ENCODE results near the gene NDUFS7. TPM values are rescaled to one million over a fixed set of nuclear protein-coding genes. Genes with fewer than 3 reads are reported as not detected.

The NDUFS7 gene
- total RNA-seq, 1 experiment from 2014 or later = 83.9 TPM

- no peak for TF ChIP-seq CTCF (conservative IDR thresholded peaks at IDR 0.05)
- no peak overlapping the region for H4K91ac ChIP-seq (ENCODE audit: insufficient read length, low read depth, low read length)
- H3K4me1 ChIP-seq (ENCODE audit: insufficient read depth, low read length) = no peaks in the 10 kb centered on the region
- no peak overlapping the region for H2AFZ ChIP-seq (ENCODE audit: low read length)
- H2BK5ac ChIP-seq (ENCODE audit: insufficient read length, low read length) = no peak overlapping the region
- H3K9me3 ChIP-seq (ENCODE audit: control insufficient read depth, low read depth, low read length) = no peaks in the 10 kb centered on the region
- Mint-ChIP-seq H3K27ac (peak overlapping the region in 2 of 3 experiments; percentile 34 to 77; a peak in 1 of 7 replicates), H3K4me1 (no peaks in the 10 kb centered on the region; a peak in 1 of 4 replicates), H3K36me3 (ENCODE audit: insufficient read depth in 1 of 3, low read depth in 3 of 3) (peaks cover 16 to 63% (median 45%) of the 10 kb centered on the region in 3 experiments; a peak in 6 of 7 replicates), H3K27me3 (ENCODE audit: low read depth) (no peaks in the 10 kb centered on the region), H3K9me3 (no peaks in the 10 kb centered on the region), H3K4me3 (no peak overlapping the region)
- H4K8ac ChIP-seq (replicated peaks; ENCODE audit: insufficient read length, low read depth, low read length) = no peak overlapping the region
- no peak overlapping the region for H3K4ac ChIP-seq (ENCODE audit: low read depth, low read length)
- H4K20me1 ChIP-seq (ENCODE audit: control insufficient read depth, insufficient read depth, insufficient read length) = no peaks in the 10 kb centered on the region
- DNase-seq = no peak
- H3K18ac ChIP-seq (ENCODE audit: insufficient read length, low read depth, low read length) = no peak overlapping the region
- no peak overlapping the region for H2BK12ac ChIP-seq (ENCODE audit: insufficient read length, low read depth, low read length)
- WGBS (ENCODE audit: extremely low coverage, insufficient read length, low lambda C conversion rate) = no CpG with 5 or more reads among the region's 24 CpGs
- no peak overlapping the region for H3K27ac ChIP-seq (ENCODE audit: insufficient read length, low read depth, low read length)
- no peak overlapping the region for H3K9ac ChIP-seq (ENCODE audit: extremely low read depth, insufficient read length, low read length)
- H2AK5ac ChIP-seq (ENCODE audit: insufficient read length, low read length) = no peak overlapping the region
- no peak overlapping the region for H4K5ac ChIP-seq (ENCODE audit: insufficient read length, low read depth, low read length)
- no peak overlapping the region for H2BK15ac ChIP-seq (ENCODE audit: low read depth, low read length)
- H3K56ac ChIP-seq (ENCODE audit: insufficient read length, low read depth, low read length) = no peak overlapping the region
- H3K4me2 ChIP-seq (ENCODE audit: insufficient read depth, insufficient read length, low read length) = no peak overlapping the region
- no peak overlapping the region for H2BK20ac ChIP-seq (ENCODE audit: low read depth, low read length, poor library complexity, severe bottlenecking)
- H3K14ac ChIP-seq (ENCODE audit: insufficient read depth, low read length) = no peak overlapping the region
- no peaks in the 10 kb centered on the region for H3K23me2 ChIP-seq (ENCODE audit: insufficient read length, low read depth, low read length, poor library complexity, severe bottlenecking)
- H3K23ac ChIP-seq (ENCODE audit: insufficient read length, low read depth, low read length) = no peak overlapping the region
- H3T11ph ChIP-seq (ENCODE audit: low read length) = no peak overlapping the region
- H3K27me3 ChIP-seq (ENCODE audit: insufficient read depth, low read length) = no peaks in the 10 kb centered on the region
- no peak overlapping the region for H2BK120ac ChIP-seq (ENCODE audit: low read depth, low read length, poor library complexity, severe bottlenecking)
- no peaks in the 10 kb centered on the region for H3K79me1 ChIP-seq (ENCODE audit: insufficient read depth, low read depth, low read length, poor library complexity, severe bottlenecking)
- H3K79me2 ChIP-seq (ENCODE audit: insufficient read depth, low read length) = no peaks in the 10 kb centered on the region
These were observed 48.2 kb downstream of the NDUFS7 start for GRCh38 chr19:1431759-1432506.
